Esophagus mucosa (tissue), 1 donor: ENCODE measurements around the gene GSDME. TPM values are rescaled to one million over a fixed set of nuclear protein-coding genes. Genes with fewer than 3 reads are reported as not detected.
"Not testable (repeated sequence)": the region's sequence is repeated elsewhere in the genome, so short reads cannot be mapped to it uniquely, and the experiment has no call there.

Experiments
- ATAC-seq: fragments of 200-7000 bp; cut with Tn5 transposase; one replicate; pipeline ENCODE4 v1.9.1; 2020
- total RNA-seq: library from RNA; stranded (reverse); gene quantifications from one replicate; pipeline ENCODE4 v1.2.4, GENCODE V29; 2023
- donor health status: DM: yes; HTN: yes; CAD: no.

Gene GSDME
- total RNA-seq: 8.3 TPM

DNA sequence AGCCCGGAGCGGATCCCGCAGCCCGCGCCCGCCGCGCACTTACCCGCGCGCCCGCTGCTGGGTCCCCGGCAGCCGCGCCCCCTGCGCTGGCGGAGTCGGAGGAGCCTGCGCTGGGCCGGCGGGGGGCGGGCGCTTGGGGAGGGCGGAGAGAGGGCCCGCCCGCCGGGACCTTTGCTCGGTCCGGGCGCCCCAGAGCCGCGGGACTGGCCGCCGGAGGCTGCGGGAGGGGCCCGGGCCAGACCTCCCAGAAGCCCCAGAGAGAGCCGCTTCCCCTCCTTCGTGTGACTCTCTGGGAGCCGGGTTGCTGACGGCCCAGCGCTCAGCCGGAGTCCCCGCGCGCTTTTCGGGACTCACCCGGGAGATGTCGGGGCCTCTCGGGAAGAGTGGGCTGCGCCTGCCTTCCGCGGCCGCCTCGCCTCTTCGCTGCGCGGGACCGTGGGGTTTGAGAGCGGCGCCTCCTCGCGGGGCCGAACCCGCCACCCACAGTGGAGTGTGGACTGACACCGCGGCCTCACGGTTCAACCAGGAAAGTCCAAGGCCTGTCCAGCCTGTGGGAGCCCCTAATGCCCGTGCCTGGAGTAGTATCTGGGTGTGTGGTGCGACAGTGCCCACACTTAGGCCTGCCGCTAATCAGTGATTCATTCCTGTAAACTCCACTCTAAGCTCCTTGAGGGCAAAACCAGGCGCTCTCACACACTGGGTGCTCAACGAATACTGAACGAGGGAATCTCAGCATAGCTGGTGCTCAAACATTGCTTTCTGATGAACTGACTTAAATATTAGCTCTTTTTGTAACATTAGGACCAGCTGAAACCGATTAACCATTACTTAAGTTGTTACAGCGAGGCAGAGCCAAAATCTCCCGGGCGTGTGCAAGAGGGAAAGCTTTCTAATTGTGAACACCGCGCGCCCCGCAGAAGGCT, at the start of gene GSDME:
GSDME (minus strand) TSS at position 112 of the 923 bp plus-strand sequence. CDS start 7,690 bp downstream, outside the sequence.
- ATAC-seq: peak; percentile 74

DNA sequence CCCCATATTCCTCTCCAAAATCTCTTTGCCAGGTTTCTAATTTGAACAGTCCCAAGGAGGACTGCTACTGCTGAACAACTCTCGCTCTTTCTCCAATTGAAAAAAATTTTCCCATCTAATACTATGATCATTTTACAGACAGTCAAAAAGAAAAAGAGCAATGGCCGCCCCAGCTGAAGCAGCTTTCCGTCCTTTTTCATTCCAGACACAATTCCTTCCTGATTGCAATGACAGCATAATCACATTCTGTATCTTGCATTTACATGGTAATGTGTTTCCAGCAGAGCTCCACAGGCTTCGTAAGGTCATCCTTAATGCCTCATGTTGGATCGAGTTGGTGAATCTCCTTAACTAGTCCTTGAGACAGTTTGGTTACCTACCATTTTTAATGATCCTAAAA, 45.0 kb upstream of the GSDME start:
- ATAC-seq: no peak

DNA sequence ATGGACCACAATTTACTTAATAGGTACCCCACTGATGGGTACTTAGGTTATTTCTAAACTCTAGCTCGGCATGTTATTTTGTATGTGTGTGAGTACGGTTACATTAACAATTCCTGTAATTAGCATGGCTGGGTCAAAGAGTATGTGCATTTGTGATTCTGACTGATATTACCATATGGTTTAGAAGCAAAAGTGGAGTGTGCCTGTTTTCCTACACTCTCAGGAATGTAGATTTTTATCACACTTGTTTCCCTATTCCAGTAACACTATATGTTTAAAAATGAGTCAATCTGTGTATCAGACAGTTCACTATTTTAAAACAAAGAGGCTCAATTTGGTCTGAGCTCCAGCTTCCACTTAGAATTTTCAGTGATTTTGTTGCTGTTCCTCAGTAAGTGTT, 44.6 kb upstream of the GSDME start:
- ATAC-seq: no peak

DNA sequence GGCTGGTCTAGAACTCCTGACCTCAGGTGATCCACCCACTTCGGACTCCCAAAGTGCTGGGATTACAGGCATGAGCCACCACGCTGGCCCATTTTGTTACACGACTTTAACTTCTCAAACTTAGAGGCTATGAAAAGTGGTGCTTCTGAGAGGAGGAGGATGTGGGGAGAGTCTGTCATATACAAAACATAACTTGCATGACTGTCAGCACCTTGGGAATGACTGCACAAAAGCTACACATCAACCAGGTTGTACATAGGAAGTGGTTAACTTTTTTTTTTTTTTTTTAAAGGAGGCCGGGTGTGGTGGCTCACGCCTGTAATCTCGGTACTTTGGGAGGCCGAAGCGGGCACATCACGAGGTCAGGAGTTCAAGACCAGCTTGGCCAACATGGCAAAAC, 43.4 kb upstream of the GSDME start:
- no peak for ATAC-seq

DNA sequence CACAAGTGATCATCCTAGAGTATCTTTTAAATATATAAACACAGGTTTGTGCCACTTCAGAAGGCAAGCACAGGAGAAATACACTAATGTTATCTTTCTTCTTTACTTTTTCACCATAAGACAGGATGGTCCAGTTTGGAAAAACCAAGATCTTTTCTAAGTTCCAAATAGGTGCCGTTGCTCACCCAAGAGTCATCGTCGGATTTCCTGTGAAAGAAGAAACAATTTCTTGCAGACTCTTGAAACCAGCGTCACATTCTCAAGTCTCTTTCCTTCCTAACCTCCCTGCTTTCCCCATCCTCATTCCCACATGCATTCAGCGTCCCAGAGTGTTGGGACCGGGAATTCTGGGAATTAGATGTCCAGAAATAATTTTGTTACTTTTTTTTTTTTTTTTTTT, 42.8 kb upstream of the GSDME start:
- ATAC-seq: no peak

DNA sequence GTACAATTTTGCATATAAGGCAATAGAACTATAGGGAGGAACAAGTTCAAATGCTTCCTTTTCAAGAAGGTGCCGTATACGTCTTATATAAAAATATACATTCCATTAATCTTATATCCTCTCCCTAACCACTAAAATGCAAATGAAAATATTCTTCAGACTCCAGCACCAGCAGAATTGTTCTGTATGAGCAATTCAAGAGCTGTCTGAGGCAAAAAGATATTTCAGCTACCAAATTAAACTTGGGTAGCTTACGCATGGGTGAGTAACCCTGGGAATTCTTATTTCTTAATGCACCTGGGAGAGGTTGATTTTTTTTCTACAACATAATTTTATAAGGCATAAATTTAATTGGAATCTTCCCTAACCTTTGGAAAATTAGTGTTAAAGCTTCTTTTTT, 42.2 kb upstream of the GSDME start:
- no peak for ATAC-seq

DNA sequence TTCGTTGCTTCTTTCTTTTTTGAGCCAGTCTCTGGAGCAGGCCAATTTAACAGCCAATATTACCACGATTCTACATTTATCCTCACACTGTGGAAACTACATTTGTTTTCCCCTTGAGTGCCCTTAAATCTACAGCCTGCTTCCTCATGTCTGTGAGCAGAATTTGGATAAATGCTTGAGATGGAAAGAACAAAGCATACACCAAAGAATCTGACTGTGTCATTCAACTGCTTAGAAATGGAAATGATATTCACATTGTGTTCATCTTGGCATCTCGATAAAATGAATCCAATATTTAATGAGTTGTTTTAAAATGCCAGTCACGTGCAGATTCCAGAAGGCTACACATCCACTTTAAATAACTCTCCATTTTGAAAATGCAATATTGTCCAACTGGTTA, 41.0 kb upstream of the GSDME start:
- no peak for ATAC-seq

DNA sequence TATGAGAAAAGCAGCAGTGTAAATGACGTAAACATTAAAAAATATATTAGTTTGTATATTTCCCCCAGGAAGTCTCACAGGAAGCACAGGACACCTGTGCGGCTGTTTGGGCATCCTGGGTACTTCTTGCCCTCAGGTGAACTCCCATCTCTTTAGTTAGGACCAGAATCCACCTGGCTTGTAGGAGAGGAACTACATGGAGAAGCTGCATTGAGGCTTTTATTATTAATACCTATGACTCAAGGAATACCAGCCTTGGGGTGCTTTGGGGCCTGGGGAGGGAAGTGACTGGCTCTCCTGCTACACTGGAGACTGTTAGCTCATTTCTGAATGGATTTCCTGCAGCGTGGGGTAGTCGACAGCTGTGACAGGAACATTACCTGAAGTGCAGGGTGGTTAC, 40.0 kb upstream of the GSDME start:
- ATAC-seq: no peak

DNA sequence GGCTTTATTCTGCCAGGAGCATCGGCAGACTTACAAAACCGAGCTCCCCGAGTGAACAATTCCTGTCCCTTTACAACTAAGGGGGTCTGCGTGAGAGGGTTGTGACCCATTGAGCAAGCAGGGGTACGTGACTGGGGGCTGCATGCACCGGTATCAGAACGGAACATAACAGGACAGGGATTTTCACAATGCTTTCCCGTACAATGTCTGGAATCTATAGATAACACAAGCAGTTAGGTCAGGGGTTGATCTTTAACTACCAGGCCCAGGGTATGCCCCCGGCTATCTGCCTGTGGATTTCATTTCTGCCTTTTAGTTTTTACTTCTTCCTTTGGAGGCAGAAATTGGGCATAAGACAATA, 38.1 kb upstream of the GSDME start:
- no peak for ATAC-seq

DNA sequence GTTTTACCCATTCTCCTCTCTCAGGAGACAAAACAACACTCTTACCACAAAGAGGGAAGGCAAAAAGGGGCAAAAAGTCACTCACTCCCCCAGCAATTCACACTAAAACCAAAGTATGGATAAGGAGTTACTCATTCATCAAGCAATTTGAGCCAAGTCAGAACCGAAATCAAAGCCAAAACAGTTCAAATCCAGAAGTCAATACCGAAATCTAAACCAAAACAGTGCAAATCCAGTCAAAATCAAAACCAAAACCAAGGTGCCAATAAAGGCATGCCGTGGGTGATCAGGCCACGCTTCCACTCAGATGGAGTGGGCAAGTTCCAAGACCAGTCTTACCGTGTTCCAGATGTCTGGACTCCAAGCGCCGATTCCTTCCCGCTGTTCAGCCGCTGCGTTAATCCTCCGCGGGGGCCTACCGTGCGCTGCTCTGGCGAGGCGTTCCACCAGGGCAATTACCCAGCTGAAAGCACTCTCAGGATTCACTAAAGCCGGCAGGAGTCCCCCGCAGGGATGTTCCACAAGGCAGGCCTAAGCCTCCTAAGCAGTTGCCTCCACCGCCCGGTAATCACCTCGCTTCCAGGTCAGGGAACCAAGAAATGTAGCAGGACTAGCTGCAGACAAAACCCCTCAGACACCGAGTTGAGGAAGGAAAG, 37.6 kb upstream of the GSDME start:
- not testable (repeated sequence) for ATAC-seq

DNA sequence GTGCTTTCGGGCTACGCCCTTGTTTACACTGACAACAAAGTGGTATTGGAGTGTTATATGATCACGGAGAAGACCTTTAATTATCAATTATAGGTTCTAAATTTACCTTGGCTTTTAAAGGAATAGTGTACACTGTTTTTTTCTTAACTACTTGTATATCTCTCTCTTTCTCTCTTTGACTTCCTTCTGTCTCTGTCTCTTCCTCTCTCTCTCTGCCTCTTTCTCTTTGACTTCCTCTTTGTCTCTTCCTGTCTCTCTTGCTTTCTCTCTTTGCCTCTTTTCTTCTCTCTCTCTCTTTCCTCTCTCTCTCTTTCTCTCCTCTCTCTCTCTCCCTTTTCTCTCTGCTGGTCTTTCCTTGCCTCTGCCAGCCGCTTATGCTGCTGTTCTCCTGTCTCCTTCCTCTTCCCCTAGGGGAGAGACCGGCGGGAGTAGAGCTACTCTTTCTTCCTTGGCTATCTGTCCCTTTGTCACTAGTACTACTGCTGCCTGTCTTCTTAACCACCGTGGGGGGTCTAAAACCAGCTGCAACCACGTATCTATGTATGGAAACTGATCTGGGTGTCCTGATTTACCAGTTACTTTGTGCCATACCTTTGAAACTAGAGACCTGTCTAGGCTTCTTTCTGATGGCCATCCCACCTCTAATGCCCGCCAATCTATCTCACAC, 36.9 kb upstream of the GSDME start:
- ATAC-seq: no peak

DNA sequence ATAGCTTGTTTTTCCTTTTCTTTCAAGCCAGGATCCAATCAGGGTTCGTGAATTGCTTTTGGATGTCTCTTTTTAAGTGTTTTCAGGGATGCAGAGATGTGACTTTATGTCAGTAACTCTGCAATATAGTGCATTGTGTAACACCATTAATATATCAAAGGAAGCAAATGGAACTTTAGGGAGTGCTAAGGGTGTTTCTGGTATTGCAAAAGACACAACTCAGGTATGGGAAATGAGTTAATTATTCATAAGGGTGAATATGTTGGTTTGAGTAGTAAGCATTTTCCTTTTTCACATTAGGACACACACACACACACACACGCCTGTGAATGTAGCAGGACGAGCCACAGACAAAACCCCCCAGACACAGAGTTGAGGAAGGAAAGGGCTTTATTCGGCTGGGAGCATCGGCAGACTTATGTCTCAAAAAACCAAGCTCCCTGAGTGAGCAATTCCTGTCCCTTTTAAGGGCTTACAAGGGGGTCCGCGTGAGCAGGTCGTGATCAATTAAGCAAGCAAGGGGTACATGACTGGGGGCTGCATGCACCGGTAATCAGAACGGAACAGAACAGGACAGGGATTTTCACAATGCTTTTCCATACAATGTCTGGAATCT, 31.8 kb upstream of the GSDME start:
- peak; percentile 52 for ATAC-seq

DNA sequence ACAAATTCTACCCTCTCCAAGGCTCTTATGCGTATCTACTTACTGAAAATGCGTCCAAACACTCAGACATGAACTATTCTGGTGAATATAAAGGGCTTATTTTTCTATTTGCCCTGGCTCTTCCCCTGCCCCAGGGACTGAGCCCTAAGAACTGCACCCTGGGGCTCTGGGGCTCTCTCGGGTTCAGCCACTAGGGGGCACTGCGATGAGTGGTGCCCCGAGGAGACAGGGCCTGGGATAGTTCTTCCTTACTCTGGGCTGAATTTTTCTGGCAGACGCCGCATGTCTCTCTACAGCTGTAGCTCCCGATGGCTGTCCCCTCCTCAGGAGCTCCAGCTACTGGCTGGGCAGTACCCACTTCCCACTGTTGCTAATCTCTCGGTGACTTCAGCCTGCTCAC, 30.8 kb upstream of the GSDME start:
- ATAC-seq: no peak

DNA sequence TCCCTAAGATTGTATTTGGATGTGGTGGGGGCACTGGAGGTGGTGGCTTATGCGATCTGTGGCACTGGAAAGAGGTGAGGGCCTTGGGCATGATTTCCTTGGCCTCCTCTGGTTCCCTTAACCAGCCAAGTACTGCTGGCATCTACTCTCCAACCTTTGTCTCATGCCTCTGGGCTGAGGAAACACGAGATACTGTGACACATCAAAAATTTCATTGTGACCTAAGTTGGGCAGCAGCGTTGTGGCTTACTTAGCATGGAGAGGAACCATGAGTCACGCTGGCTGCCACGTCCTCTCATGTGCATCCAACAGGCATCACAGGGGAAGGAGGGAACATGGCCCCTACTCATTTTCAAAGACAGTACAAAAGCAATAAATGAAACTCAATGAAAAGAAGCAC, 29.7 kb upstream of the GSDME start:
- ATAC-seq: peak; percentile 82

DNA sequence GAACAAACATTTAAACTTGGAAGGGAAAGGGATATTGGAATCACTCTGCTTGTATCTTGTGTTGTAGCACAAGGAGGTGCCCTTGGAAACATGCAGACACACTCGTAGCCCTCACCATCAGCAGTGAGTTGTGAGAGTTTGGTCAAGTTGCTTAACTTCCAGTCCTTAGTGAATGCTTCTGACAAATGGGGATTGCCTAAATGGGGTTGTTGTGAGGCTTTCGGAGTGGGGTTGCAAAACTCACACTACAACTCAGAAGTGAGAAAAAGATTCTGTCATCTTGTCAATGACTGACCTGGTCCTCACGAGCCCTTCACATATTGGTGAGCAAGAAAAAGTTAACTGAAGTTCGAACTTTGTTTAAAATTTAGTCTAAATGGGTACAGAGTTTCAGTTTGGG, 29.0 kb upstream of the GSDME start:
- ATAC-seq: no peak

DNA sequence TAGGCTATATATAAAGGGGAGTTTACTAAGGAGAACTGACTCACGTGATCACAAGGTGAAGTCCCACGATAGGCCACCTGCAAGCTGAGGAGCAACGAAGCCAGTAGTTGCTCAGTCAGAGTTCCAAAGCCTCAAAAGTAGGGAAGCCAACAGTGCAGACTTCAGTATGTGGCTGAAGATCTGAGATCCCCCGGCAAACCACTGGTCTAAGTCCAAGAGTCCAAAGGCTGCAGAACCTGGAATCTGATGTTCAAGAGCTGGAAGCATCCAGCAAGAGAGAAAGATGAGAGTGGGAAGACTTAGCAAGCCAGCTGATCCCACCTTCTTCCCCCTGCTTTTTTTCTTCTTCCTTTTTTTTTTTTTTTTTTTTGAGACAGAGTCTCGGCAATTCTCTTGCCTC, 27.0 kb upstream of the GSDME start:
- ATAC-seq: no peak

DNA sequence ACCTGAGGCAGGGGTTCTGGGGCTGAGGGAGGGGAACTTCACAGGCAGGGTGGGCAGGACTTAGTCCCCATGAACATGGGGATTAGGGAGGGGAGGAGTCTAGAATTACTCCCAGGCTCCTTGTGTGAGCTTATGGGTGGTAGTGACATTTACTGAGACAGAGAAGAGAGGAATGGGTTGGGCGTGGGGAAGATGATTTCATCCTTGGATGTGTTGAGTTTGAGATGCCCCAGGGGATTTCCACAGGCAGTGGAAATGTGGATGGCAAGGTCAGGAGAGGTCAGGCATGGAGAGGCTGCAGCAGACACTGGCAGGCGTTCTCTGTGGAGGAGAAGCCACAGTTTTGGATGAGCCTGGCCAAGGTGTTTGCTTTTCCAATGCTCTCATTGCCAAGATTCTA, 26.4 kb upstream of the GSDME start:
- no peak for ATAC-seq

DNA sequence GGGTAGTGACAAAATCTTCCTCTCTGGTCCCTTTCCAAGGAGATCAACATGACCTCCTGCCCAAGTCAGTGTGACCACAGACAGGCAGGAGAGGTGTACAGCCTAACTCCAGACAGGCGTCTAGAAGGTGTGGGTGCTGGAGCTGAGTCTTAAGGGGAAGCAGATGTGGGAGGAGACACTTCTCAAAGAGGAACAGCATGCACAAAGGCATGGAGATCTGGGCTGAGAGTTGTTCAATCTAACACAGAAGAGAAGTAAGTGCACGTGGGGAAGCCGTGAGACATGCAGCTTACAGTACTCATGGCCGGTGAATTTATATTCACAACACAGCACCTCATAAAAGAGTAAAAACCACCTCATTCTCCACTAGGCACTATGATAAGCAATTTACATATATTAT, 23.8 kb upstream of the GSDME start:
- no peak for ATAC-seq

DNA sequence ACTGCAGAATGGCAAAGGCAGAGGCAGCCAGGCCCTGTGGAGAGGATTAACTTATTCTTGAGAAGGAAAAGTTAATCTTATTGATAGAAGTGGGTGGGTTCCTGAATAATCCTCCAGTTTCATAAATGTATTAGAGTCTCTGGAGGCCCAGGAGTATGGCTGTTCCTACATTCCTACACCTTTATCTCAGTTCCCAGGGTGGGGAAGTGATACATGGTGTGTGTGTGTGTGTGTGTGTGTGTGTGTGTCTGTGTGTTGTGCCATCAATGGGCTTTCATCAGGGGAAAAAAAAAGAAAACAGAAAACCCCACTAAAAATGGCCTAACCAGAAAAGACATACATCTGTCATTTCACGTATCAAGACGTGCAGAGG, 22.0 kb upstream of the GSDME start:
- no peak for ATAC-seq

DNA sequence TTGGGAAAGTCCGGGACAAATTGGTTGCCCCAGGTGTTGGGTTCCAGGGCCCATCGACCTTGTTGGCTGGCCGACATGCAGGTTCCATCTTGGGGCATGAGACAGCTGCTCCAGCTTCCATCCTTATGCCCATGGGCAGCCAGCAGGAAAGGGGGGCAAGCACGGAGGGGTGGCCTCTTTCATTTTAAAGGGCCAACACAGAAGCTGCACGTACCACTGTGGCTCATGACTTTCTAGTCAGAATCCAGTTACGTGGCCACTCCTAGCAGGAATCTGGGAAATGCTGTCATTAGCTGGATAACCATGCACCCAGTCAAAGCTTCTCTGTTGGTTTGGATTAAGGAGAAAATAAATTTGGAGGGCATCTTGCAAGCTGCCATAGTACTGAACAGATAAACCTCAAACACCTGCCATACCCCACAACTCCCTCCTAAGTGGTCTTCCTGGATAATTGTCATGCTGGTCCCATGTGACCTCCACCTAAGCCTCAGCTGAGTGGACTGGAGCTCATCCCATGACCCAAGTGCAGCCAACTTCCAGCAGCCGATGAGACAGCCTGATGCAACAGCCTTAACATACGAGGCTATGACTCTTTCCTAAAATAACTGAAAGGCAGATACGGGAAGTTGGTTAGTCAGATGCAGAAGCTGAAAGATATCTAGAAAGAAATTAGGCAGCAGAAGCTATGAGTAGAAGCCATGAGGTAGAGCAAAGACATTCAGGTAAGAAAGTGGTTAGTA, 21.4 kb upstream of the GSDME start:
- ATAC-seq: peak; percentile 29

DNA sequence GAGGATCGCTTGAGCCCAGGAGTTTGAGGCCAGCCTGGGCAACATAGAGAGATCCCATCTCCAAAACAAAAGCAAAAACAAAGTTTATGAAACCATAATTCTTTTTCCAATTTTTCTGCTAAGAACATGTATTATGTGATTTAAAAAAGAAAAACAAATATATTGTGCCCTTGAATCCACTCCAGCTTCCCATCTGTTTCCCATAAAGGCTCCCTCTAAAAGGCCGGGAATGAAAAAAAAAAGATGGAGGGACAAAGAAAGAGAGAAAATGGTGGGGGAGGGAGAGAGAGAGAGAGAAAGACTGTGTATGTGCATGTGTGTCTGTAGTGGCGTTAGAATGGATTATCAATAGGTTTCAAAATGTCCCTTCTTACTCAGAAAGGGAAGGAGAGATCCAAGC, 20.5 kb upstream of the GSDME start:
- ATAC-seq: no peak

DNA sequence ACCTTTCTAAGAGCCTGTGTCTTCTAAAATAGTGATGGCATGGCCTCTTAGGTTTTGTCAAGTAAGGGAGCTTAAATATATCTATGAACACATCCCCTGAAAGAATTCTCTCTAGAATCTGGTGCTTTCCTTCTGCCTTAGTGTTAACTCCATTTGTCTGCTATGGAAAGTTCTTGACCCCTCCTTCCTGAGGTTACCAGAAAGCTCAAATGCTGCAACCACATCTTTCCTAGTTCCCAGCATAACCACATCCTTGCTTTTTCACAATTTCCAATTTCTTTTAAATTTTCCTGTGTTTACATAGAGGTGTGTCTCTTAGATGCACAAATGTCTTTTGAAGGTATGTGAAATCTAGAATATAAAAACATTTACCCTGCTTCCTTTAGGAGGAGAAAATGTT, 16.4 kb upstream of the GSDME start:
- no peak for ATAC-seq

DNA sequence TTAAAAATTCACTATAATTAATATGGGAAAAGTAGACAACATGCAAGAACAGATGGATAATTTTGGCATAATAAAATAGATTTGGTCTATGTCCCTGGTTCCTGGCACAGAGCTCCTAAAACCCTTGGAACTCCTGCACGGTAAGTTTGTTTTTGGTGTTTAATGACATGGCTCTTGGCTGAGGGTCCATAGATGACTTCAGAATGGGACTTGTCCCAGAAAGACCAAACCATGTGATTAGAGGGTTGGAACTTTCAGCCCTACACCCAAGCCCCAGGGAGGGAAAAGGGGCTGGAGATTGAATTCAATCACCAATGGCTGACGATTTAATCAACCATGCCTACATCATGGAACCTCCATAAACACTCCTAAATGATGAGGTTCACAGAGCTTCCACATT, 12.6 kb upstream of the GSDME start:
- no peak for ATAC-seq
